Cardiac septum (tissue), 1 donor: ENCODE measurements around the gene RHBDL1. TPM values are rescaled to one million over a fixed set of nuclear protein-coding genes. Genes with fewer than 3 reads are reported as not detected.
A peak's percentile ranks its signal among the peaks of the same experiment; 100 is the strongest.

Experiments used
- DNase-seq: peaks from one replicate; pipeline ENCODE4 v3.0.0-alpha.2; 2020; ENCODE audit warnings: low spot score
- intact Hi-C: fragments of 100-400 bp; cut with DNase I; formaldehyde crosslinking; loops from one replicate; pipeline ENCODE4 v1.14.0; 2022
- total RNA-seq: library from RNA; stranded (reverse); fragmentation: NEBNext Ultra II Directional; extraction: Animal tissue kit (Norgen Biotek cat#: 25700); gene quantifications from one replicate; pipeline ENCODE4 v1.2.1, GENCODE V29; 2021
- donor health status: DM: no; HTN: no; CAD: no.

The RHBDL1 gene
- total RNA-seq, 1 donor from 2014 or later: 1.8 TPM

DNA sequence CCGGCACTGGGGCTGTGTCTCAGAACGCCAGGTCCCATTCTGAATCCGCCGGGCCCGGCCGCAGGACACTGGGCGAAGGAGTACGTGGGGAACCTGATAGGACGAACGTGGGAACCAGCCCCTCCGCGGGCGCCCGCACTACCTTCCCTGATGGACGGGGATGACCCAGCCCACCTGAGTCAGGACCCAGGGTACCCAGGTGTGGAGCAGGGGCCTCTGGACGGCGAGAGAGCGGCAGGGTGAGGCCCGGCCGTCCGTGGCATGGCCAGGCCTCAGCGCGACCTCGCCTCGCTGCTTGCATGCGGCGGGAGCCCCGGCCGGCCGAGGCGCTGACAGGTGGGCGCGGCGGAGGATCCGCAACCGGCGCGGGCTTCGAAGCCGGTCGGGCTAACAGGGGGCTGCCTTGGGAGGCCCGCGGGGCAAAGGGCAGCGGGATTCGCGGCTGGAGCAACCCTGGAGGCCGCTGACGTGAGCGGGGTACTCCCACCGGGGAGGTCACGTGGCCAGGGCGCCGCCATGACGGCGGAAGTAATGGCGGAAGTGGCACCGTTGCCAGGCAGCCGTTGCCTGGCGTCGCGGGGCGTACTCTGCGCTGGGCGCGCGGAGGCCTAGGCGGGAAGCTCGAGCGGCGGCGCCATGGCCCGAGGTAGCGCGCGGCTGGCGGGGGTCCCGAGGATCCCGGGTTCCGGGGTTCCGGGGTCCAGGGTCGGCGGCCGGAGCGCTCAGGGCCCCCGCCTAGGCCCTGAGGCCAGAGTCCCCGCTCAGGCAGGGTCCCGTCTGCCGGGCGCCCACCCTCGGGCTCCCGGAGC lies 26.5 kb upstream of the RHBDL1 start, which contains the start of gene WDR90:
WDR90 (plus strand) TSS at position 585 of the 809 bp plus-strand sequence; CDS start at position 637, 52 bp downstream.
- DNase-seq: peak; percentile 96
- intact Hi-C loops: no loop called here

DNA sequence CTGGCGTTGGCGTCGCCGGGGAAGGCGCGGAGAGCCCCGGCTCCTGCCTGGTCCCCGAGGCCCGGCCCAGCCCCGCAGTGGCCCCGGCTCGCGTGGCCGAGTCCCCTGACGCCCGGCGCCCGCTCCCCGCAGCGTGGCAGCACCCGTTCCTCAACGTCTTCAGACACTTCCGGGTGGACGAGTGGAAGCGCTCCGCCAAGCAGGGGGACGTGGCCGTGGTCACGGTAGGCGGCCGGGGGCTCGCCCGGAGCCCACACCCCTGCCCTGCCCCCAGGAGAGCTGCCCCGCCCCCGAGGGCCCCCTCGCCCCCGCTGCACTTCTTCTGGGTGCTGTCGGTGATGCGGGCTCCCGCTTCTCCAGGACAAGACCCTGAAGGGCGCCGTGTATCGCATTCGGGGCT lies 25.8 kb upstream of the RHBDL1 start:
- intact Hi-C loops: no loop called here
- no peak for DNase-seq

DNA sequence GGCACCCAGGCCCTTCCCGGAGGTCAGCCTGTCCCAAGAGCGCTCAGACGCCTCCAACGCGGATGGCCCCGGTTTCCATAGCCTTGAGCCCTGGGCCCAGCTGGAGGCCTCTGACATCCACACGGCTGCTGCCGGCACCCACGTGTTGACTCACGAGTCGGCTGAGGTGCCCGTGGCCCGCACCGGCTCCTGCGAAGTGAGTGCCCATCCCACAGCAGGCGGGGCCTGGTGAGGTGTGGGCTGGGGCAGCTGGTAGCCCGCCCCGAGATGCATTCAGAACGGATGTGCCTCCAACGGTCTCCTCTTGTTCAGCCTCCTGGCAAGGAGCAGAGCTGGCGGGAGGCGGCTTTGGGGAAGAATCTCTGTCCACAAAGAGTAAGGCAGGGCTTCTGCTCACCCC lies 23.6 kb upstream of the RHBDL1 start:
- no peak for DNase-seq
- intact Hi-C loops: no loop called here

DNA sequence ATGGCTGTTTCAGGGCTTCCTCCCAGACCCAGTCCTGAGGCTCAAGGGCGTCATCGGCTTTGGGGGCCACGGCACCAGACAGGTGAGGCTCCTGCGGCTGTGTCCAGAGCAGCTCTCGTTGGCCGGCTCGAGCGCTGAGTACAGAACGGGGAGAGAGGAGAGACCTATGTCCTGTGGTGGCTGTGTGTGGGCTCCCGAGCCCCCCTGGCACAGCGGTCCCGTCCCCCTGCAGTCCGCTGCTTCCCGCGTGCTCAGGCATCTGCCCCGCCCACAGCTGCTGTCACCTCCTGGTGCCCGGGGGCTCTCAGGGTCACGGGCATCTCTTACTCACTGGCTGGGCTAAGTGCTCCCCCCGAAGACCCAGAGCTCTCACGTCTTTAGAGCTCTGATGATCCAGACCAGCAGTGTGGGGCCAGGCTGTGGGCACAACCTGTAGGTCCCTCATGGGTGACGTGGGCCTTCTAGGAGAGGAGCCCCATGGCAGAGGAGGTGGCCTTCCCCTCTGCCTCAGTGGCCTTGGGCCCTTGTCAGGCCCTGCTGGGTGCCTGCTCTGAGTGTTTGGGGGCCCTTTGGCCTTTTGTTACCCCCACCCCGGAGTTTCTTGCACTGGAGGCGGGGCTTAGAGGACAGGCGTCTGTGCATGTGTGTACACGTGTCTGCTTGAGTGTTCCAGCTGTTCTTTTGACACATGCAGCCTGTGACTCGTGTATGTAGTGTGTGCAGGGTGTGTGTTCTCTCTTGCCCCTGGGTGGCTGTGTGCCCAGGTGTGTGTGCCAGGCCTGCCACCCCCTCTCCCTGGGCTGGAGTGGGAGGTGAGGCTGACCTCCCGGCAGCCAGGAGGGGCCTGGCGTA lies 22.8 kb upstream of the RHBDL1 start:
- intact Hi-C loops: no loop called here
- DNase-seq: no peak

DNA sequence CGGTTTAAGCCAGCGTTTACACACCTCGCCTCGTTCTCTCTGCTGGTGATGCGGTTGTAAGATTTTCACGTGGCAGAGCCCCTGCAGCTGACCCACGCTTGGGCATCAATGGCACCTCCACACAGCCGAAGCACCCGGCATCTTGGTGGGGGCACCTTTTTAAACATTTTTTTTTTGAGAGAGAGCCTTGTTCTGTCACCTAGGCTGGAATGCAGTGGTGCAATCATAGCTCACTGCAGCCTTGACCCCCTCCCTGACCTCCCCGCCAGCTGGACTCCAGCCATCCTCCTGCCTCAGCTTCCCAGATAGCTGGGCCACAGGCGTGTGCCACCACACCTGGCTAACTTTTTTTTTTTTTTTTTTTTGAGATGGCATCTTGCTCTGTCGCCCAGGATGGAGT lies 21.4 kb upstream of the RHBDL1 start:
- intact Hi-C loops: no loop called here
- DNase-seq: no peak

DNA sequence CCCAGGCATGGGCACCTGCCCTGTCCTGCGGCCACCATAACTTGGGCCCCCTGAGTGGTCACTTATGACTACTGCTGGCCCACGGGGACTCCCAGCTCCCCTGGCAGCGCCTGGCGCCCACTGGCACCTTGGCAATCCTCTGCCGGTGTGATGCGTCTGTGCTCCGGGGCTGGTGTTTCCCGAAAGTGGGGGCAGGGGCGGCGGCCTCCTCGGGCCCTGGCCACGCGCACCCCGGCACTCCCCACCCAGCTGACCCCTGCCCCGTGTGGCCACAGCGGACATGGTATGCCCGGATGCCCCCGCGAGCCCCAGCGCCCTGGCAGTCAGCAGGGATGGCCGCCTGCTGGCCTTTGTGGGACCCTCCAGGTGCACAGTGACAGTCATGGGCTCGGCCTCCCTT lies 18.0 kb upstream of the RHBDL1 start:
- intact Hi-C loops: no loop called here
- no peak for DNase-seq

DNA sequence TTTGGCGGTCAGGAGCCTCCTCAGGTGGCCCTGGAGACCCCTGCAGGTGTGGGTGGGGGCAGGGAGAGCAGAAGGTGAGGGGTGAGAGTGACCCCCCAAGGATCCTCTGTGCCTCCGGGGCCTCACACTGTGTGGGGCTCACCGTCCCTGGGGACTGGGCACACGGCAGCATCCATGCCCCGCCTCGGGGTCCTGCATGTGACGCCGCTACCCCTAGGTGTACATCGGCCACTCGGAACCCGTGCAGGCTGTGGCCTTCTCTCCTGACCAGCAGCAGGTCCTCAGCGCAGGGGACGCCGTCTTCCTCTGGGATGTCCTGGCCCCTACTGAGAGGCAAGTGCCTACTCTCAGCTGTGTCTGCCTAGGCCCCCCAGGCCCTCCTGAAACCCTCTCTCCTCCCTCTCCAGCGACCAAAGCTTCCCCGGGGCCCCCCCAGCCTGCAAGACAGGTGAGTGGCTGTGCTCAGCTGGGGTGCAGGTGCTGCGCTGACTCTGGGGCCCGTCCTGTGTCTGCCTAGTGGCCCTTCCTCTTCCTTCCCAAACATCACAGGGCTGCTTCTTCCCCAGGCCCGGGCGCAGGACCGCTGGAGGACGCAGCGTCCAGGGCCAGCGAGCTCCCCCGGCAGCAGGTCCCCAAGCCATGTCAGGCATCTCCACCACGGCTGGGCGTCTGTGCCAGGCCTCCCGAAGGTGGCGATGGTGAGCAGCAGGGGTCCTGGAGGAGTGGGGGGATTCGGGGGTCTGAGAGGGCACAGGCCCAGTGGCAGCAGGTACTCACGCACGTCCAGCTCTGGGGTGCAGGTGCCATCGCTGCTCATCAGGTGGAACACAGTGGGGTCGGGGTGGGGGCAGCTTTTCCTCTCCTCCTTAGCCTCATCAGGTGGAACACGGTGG lies 16.5 kb upstream of the RHBDL1 start:
- intact Hi-C loops: no loop called here

DNA sequence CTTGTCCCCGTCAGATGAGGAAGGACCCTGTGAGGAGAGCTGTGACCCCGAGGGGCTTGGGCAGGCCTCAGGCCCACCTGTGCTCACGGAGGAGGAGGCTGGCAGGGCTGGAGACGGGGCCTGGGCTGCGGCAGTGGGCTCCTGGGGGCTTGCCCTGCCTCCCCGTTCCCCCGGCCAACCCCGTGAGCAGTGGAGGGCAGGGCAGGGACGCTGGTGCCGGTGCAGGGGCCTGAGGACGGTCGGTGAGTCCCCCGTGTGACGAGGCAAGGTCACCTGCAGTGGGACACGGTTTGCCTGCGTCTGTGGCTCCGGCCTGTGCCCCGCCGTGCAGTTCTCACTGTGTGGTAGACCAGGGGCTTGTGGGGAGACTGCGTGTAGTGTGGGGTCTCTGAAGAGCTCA lies 15.9 kb upstream of the RHBDL1 start:
- no peak for DNase-seq
- intact Hi-C loops: loop anchor here (2.0 to 5.0 kb wide), 2 partner anchors 19 to 72 kb away; partner anchors contain the start of gene MCRIP2

More for the DNA sequence above, 16.5 kb upstream of the RHBDL1 start:
- no peak for DNase-seq

DNA sequence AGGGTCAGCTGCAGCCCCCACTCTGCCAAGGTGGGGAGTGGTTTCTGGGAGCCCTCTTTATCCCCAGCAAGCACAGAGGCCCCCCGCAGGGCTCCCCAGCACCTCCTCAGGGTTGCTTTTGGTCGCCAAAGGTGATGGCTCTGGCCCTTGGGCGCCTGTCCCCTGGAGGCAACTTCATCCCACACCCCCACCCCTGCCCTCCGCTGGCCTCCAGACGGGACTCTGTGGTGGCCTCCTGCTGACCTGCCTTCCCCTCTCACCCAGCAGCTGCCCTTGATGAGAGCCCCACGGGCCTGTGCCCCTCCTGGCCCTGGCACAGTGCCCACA lies 15.4 kb upstream of the RHBDL1 start:
- DNase-seq: no peak
- intact Hi-C loops: loop anchor here (2.0 to 5.0 kb wide), 2 partner anchors 19 to 73 kb away; partner anchors contain the start of gene MCRIP2

DNA sequence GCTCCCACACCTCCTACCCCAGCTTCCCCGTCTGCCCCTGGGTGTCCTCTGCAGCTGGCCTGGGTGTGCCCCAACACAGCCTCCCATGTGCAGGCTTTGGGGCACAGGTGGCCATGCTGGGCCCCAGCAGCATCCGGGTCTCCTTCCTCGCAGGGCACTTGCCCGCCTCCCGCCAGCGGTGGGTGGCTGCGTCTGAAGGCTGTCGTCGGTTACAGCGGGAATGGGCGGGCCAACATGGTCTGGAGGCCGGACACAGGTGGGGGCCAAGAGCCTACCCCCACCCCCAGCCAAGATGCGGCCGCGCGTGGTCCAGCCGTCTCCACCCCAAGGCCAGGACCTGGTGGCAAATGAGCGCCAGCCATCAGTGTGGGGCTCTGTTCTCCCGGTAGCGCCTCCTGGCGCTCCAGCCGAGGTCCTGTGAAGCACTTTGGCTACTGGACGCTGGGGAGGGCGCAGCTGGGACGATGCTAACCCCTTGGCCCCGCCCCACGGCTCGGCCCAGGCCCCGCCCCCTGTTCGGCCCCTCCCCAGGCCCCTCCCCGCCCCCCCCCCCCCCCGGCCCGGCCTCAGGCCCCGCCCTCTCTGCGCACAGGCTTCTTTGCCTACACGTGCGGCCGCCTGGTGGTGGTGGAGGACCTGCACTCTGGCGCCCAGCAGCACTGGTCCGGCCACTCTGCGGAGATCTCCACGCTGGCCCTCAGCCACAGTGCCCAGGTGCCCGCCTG lies 14.8 kb upstream of the RHBDL1 start:
- intact Hi-C loops: loop anchor here (2.0 to 5.0 kb wide), 2 partner anchors 20 to 73 kb away; partner anchors contain the start of gene MCRIP2

DNA sequence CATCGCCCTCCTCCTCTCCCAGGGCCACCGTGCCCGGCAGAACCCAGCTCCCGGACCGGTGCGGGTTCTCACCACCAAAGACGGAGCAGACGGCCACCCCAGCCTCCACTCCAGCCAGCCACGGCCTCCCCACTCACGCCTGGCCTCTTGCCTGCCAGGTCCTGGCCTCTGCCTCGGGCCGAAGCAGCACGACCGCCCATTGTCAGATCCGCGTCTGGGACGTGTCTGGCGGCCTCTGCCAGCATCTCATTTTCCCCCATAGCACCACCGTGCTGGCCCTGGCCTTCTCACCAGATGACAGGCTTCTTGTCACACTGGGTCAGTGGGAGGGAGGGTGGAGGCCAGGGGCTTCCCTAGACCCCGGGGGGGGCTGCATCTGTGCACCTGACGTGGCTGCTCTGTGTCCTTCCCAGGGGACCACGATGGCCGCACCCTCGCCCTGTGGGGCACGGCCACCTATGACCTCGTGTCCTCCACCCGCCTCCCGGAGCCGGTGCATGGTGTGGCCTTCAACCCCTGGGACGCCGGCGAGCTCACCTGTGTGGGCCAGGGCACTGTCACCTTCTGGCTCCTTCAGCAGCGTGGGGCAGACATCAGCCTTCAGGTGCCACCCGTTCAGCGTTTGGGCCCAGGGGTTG lies 14.2 kb upstream of the RHBDL1 start:
- intact Hi-C loops: loop anchor here (2.0 to 5.0 kb wide), 2 partner anchors 21 to 74 kb away; partner anchors contain the start of gene MCRIP2
- DNase-seq: no peak

More for the DNA sequence above, 14.8 kb upstream of the RHBDL1 start:
- DNase-seq: peak; percentile 92

DNA sequence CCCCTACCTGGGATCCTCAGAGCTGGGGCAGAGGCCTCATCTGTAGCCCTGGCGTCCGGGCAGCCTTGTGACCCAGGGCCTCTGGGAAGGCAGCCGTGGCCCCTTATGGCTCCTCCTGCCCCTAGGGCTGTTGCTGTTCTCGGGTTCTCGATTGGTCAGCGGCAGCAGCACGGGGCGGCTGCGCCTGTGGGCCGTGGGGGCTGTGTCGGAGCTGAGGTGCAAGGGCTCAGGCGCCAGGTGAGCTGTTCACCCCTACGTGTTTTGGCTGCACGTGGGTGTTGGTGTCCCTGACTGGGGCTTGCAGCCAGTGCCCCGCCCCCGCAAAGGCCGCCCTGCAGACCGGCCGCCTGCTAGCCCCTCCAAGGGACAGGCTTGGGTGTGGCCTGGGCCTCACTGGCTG lies 13.4 kb upstream of the RHBDL1 start:
- no peak for DNase-seq
- intact Hi-C loops: loop anchor here (5.0 kb wide), 1 partner anchor 75 kb away; no protein-coding TSS in a partner anchor

DNA sequence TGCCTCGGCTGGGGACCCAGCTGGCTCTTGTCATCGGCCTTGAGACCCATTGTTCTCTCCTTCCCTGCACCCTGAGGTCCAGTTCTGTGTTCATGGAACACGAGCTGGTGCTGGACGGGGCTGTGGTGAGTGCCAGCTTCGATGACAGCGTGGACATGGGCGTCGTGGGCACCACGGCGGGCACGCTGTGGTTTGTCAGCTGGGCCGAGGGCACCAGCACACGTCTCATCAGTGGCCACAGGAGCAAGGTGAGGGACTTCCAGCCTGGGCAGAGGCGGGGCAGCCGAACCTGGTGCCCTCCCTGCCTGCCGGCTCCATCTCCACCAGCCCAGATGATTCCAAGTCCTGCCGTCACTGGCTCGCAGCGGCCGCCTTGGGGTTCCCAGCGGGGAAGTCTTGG lies 12.9 kb upstream of the RHBDL1 start:
- intact Hi-C loops: loop anchor here (5.0 kb wide), 1 partner anchor 75 kb away; no protein-coding TSS in a partner anchor

DNA sequence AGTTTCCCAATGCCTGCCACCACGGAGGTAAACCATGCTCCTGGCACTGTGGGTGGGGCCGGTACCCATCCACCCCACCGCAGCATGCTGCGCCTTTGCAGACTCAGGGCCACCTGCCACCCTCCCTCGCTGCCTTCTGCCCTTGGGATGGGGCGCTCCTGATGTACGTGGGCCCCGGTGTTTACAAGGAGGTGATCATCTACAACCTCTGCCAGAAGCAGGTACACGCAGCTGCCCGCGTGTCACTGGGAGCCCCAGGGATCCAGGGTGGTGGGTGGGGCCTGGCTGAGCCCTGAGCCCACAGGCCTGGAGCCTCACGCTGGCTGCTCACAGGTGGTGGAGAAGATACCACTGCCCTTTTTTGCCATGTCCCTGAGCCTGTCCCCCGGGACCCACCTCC lies 8.9 kb upstream of the RHBDL1 start:
- DNase-seq: no peak
- intact Hi-C loops: no loop called here

More for the DNA sequence above, 12.9 kb upstream of the RHBDL1 start:
- no peak for DNase-seq

DNA sequence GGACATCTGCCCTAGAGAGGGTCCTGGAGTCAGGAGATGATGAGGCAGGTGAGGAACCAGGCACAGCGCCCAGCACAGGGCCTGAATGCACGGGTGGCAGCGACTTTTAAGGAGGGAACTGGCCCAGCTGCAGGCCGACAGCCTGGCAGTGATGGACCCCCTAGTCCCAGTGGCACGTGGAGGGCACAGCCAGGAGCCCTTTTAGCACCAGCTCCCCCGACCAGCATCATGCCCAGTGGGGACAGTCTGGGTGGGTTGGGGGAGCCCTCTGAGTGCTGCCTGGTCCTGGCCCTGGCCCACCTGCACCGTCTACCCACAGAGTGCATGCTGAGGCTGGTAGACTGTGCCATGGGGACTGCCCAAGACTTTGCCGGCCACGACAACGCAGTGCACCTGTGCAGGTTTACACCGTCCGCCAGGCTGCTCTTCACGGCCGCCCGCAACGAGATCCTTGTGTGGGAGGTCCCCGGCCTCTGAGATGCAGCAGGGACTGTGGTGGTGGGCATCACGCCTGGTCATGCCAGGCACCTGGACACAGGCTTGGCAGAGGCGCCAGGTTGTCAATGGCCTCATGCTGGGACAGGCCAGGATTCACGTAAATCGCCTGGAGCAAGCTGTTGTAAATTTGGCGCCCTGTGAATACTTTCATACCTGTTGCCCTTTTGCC lies 8.2 kb upstream of the RHBDL1 start:
- intact Hi-C loops: no loop called here
- no peak for DNase-seq

DNA sequence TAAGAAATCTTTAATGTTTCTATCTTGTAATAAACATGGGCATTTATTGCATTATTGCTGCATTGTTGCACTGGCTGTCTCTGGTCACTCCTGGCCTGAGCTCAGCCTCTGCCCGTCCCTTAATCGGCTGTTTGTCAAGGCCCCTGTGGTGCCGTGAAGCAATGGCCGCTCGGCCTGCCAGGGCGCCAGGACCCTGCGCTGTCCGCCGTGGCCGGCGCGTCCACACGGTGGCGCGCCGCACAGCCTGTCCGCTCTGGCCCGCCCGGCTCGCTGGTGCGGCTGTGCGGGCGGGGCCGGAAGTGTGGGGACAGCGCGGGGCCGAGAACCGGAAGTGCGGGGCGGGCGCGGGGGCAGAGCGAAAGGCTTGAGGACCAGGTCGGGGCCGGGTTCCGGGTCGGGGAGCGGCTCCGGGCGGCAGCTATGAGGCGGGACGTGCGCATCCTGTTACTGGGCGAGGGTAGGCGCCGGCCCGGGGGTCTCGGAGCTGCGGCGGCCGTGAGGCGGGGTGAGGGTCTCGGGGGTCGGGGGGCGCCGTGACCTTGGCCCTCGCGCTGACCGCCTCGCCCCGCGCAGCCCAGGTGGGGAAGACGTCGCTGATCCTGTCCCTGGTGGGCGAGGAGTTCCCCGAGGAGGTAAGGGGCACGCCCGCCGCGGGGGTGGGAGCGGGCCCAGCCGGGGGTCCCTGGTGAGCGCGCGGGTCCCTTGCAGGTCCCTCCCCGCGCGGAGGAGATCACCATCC lies 7.5 kb upstream of the RHBDL1 start, which contains the start of gene RHOT2:
RHOT2 (plus strand) TSS at position 353 of the 739 bp plus-strand sequence; CDS start at position 421, 68 bp downstream.
- DNase-seq: peak; percentile 96
- intact Hi-C loops: no loop called here
